MM.1S (cell line): ENCODE measurements around the gene RUNX1.

Experiments
- CTCF ChIP-seq: fragments of 300-600 bp; sonication (generic); IDR thresholded peaks from 2 replicates; pipeline ENCODE4 v1.5.1; 2016; ENCODE audit warnings: antibody characterized with exemption, low read length, mixed read lengths
- EZH2 ChIP-seq: fragments of 300-600 bp; sonication (generic); optimal IDR thresholded peaks from 2 replicates; pipeline ENCODE3; 2017; ENCODE audit warnings: low read depth, mild to moderate bottlenecking, antibody characterized with exemption, low read length, mixed read lengths

GRCh38 chr21:34817821-34818661 is 231.1 kb downstream of the RUNX1 start:
- no peak for TF ChIP-seq CTCF
- TF ChIP-seq EZH2: no peak
